GM18511 (cell line): ENCODE measurements around the gene MTFR2.
"Not testable (repeated sequence)": the region's sequence is repeated elsewhere in the genome, so short reads cannot be mapped to it uniquely, and the experiment has no call there.

Source experiments
- ATAC-seq: cut with Tn5 transposase; IDR thresholded peaks from one replicate; pipeline ENCODE4 v1.9.1; 2021; ENCODE audit warnings: mild to moderate bottlenecking, moderate library complexity; ENCODE audit not compliant: unreplicated experiment

Gene MTFR2

DNA sequence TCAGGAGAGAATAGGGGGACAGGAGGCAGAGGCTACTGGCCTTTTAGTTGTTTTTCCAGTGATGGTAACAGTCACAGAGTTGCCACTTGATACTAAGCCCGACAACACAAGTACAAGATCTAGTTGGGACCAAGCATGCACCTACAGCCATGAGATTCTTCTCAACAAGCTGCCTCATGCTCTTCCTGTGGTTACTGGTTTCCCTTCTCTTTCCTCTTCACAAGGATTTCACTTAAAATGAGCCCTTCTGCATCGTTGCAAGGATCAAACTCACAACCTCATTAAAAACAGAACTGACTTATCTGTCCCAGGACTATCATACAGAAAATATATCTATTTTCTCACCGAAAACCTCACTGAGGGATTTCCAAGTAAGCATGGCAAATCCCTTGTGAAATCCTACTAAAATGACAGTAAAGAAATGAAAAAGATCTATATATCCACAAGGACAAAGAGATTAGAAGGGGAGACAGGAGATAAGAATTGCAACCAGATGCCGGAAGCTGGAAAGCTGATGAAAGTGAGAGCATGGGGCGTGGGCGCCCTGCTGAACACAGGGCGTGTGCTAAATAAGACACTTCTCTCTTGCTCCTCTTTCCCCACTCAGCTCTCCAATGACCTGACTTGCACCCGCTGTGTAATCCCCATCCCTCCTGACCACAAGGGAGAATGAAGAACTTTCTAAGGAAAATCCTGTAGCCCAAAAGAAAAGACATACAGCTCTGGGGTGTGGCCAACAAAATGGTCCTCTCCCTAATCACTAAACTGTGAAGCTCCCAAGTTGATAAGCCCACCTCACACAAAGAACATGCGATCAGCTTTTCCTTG lies 13.4 kb downstream of the MTFR2 start:
- no peak for ATAC-seq

DNA sequence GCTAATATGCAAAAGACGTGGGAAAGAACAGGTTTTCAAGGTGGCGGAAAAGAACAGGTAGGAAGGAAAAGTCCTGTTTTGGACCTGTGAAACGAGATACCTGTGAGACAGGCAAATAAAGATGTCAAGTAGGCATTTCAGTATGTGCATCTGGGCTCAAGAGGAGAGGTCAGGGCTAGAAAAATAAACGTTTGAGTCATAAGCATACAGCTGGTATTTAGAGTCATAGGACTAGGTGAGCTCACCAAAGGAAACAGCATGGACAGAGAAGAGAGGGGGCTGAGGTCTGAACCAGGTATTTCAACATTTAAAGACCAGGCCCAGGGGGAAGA lies 14.9 kb downstream of the MTFR2 start:
- no peak for ATAC-seq

- no peak for ATAC-seq
Observed at GRCh38 chr6:136232701-136233100, 17.4 kb downstream of the MTFR2 start.

- ATAC-seq, result no peak
Observed at GRCh38 chr6:136230219-136230853, 19.8 kb downstream of the MTFR2 start.

GRCh38 chr6:136228814-136229213 lies 21.3 kb downstream of the MTFR2 start:
- peak; percentile 52 for ATAC-seq

GRCh38 chr6:136226674-136227377 lies 23.3 kb downstream of the MTFR2 start:
- peak; percentile 25 for ATAC-seq

- ATAC-seq, result peak; percentile 74
Observed at GRCh38 chr6:136226027-136226673, 24.0 kb downstream of the MTFR2 start.

GRCh38 chr6:136225496-136225895 lies 24.6 kb downstream of the MTFR2 start:
- no peak for ATAC-seq

GRCh38 chr6:136224974-136225373 lies 25.1 kb downstream of the MTFR2 start:
- ATAC-seq, result not testable (repeated sequence)

DNA sequence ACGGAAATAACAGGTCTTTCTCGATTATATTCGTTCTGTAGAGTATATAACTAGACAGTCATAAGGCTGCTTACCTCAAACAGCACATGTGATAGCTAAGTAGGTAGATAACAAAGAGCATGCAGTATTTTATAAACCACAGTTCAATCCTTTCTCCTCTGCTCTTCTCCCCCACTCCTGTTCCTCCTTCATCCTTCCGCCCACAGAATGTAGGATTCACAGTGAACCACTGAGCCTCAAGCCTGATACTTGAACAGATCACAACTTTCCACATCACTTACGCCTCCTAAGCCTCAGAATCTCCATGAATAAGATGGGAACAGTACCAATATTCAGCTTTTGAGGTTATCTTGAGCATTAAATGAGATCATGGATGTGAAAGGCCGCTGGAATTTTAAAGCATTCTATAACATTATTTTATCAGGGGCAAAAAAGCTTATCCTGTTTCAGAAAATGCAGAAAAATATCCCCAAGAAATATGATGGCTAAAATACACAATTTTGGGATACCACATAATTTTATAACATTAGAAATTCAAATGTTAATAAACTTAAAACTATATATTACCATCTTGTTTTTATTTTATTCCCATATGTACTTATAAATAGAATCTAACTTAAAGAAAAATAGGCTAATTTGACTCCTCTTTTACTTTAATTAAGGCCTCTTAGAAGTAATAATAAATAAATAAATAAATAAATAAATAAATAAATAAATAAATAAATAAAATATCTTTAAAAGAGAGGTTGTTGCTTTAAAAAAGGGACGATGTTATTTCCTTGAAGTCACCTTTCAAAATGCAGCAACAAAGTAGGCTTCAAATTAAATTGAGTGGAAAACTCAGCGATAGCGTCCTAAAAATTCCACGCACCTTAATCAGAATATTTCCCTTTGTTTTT lies 33.4 kb downstream of the MTFR2 start:
- ATAC-seq, result no peak

DNA sequence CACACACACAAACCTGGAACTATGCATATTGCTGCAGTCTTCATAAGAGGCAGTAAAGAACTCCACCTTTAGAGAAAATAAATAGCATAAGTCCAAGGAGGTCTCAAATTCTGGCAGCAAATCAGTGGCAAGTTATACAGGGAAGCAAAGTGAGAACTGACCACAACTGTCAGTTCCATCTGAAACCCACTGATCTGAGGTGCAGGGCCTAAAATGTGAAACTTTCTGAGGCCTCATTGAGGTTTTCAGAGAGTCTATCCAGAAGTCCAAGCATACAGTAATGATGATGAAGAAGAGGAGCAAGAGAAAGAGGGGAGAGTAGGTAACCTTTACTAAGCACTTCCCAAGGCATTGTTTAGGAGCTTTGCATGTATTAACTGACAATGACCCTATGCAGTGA lies 36.3 kb downstream of the MTFR2 start:
- no peak for ATAC-seq

DNA sequence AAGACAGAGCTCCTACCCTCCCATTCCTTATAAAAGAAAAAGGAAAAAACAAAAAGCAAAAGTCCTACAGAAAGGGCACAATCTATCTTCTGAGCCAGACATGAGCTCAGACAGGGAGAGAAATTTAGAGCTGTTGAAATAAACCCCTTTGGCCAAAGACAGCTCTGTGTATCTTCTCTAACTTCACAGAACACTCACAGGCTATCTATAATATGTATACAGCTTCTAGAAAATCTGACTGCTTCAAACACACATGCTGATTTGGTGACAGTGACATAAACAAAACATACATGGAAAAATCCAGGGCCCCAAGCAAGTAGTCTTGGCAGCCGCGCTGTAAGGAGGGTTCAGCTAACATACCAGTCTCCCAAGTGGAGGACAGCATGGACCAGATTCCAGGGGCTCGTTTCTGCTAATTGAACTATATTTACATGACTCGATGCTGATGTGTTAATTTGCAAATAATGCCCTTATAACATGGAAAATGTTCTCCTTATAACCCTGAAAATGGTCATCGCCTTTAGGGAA lies 37.0 kb downstream of the MTFR2 start:
- ATAC-seq, result no peak

GRCh38 chr6:136212608-136213007 lies 37.5 kb downstream of the MTFR2 start:
- no peak for ATAC-seq

DNA sequence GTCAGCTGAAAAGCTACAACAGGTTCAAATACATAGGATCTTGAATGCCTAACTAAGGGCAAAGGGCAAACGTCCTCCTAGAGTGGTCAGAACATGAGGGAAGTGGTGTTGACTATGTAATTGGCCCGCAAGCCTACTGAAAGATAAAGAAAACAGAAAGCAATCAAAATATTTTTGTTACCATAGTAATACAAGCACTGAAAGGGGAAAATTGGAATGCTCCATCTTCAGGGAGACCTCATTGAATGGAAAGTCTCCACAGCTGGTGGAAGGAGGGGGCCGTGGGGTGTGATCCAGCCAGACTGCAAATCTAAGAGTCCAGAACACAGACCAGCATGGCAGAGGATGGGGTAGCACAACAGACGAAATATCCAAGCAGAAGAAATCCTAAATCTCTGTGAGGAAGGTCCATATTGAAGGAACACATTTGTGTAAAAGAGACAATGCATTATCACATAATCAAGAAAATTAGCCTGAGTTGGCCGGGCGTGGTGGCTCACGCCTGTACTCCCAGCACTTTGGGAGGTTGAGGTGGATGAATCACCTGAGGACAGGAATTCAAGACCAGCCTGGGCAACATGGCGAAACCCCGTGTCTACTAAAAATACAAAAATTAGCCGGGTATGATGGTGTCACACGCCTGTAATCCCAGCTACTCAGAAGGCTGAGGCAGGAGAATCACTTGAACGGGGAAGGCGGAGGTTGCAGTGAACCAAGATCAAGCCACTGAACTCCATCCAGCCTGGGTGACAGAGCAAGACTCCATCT lies 39.5 kb downstream of the MTFR2 start:
- no peak for ATAC-seq

GRCh38 chr6:136209496-136209895 lies 40.6 kb downstream of the MTFR2 start:
- no peak for ATAC-seq

DNA sequence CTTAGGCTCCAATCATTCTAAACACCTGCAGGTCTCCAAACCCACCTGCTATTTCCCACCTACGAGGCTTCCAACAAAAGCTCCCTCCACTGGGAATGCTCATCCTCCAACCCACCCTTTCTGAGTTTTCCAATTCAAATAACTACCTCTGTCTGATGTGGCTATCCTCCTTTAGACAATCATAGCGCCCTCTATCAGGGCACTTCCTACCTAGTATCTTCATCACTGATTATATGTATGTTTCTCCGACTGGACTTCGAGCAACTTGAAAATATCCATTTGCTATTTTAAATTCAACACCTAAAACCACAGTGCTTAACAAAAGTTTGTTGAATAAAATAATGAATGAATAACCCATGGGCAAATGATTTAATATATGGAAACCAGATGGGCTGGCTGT lies 41.3 kb downstream of the MTFR2 start:
- ATAC-seq, result no peak

- ATAC-seq, result no peak
Observed at GRCh38 chr6:136201732-136202131, 48.4 kb downstream of the MTFR2 start.

GRCh38 chr6:136192902-136193301 lies 57.2 kb downstream of the MTFR2 start:
- no peak for ATAC-seq

GRCh38 chr6:136191606-136192312 lies 58.4 kb downstream of the MTFR2 start:
- no peak for ATAC-seq
